HFF-Myc (cell line): ENCODE data around the gene PTPN2.
"Not testable (repeated sequence)": the region's sequence is repeated elsewhere in the genome, so short reads cannot be mapped to it uniquely, and the experiment has no call there.

Experiments used
- DNase-seq: peaks from one replicate; pipeline ENCODE4 v3.0.0-alpha.2; 2011; ENCODE audit warnings: low read depth; ENCODE audit errors: extremely low read depth
- H3K4me3 ChIP-seq: replicated peaks from 2 replicates; pipeline ENCODE4 v1.5.1; 2011; ENCODE audit warnings: low read depth, mild to moderate bottlenecking, control low read depth, low read length
- TF ChIP-seq, protein P1 (sequence below): IDR thresholded peaks from 2 replicates; pipeline ENCODE4 v1.5.1; 2012; ENCODE audit warnings: mild to moderate bottlenecking, low read depth, low read length, control low read depth; ENCODE audit errors: missing control alignments

The PTPN2 gene

DNA sequence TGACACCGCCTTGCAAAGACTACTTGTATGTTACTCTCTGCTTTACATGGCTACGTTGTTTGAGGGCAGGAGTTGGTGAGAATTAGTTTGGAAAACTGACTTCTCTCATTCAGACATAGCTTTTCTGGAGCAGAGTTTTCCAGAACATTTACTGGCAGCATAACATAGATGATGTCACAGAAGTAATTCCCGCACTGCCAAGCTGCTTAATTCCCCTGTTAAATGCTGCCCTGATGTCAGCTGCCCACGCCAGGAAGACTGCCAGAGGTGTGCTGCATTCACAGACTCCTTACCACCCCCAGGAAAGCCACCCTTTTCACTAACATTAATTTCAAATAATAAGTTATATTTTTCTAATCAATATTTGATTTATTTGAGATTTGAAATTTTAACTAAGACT is 24.7 kb upstream of the PTPN2 start:
- no peak for DNase-seq
- no peak overlapping the region for H3K4me3 ChIP-seq
- TF ChIP-seq, protein P1, sequence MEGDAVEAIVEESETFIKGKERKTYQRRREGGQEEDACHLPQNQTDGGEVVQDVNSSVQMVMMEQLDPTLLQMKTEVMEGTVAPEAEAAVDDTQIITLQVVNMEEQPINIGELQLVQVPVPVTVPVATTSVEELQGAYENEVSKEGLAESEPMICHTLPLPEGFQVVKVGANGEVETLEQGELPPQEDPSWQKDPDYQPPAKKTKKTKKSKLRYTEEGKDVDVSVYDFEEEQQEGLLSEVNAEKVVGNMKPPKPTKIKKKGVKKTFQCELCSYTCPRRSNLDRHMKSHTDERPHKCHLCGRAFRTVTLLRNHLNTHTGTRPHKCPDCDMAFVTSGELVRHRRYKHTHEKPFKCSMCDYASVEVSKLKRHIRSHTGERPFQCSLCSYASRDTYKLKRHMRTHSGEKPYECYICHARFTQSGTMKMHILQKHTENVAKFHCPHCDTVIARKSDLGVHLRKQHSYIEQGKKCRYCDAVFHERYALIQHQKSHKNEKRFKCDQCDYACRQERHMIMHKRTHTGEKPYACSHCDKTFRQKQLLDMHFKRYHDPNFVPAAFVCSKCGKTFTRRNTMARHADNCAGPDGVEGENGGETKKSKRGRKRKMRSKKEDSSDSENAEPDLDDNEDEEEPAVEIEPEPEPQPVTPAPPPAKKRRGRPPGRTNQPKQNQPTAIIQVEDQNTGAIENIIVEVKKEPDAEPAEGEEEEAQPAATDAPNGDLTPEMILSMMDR: no peak

DNA sequence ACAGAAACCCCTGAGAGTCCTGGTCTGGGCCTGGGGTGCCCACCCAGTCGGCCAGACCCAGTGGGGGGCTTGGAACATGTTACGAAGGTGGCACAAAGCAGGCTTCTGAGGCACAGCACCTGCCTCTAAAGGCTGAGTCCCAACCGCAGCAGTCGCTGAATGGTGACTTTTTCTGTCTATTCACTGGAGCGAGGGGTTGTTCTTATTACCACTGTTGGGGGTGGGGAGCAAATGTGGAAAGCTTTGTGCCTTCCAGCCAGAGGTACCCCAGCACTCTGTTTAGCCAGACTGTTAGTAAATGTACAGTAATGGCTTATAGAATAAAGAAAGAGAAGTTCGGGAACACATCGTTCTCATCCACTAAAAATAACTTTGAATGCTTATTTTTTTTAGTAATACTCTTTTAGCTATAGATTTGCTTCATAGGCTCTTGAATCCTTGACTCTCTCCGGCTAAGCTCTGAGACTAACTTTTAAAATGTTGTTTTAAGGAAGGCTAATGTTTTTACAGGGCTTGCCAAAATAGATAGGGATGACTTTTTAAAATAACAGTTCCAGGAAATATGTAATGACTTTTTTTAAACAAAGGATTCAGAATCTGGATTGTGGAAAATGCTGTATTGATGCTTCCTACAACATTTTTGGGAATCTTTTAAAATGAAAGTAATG is 23.4 kb upstream of the PTPN2 start:
- no peak for DNase-seq
- no peak overlapping the region for H3K4me3 ChIP-seq
- TF ChIP-seq, protein P1: no peak

DNA sequence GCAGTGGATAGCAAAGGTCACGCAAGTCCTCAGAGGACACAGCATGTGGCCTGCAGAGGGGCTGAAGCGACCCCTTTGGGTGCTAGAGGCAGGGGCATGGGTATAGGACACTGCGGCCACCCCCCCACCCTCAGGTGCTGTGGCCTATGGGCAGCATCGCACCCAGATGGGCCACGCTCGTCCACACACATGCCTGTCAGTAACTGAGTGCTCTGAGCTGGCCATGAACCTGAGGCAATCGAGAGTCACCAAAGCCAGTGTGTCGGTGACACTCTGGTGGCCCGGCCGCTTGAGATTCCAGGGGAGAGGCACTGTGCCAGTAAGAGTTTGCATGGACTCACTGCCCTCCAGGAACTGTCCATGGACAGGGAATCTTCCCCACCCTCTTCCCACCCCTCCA is 22.7 kb upstream of the PTPN2 start:
- TF ChIP-seq, protein P1: no peak
- no peak for DNase-seq

DNA sequence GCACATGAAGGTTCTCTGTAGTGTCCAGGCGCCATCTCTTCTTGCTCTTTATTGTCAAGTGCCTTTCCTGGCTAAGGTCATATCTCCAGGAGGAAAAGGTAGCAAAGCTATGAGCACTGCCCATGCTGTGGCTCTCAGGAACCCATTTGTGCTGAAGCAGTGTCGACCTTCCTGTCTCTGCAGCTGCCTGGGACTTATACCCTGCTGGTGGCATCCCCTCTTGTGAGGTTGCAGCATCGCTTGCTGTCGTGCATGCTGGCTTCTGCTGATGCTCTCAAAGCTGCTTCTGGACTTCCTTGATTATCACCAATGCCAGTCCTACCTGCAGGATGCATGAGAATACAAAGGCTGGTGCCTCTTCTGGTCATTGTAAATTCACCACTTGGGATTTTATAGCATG is 22.1 kb upstream of the PTPN2 start:
- no peak for DNase-seq
- TF ChIP-seq, protein P1: no peak
- no peak overlapping the region for H3K4me3 ChIP-seq

More for the DNA sequence above, 22.7 kb upstream of the PTPN2 start:
- no peak overlapping the region for H3K4me3 ChIP-seq

DNA sequence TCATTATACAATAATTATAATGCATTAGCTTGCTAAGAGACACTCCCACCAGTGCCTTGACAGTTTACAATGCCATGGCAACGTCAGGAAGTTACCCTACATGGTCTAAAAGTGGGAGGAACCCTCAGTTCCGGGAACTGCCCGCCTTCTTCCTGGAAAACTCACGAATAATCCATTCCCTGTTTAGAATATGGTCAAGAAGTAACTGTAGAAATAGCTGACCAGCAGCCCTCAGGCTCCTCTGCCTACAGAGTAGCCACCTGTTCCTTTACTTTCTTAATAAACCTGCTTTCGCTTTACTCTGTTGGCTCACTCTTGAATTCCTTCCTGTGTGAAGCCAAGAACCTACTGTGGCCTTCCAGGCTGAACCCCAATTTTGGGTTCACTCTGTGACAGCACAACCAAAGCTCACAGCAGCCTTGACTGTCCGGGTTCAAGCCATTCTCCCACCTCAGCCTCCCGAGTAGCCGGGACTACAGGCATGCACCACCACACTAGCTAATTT is 20.0 kb upstream of the PTPN2 start:
- no peak overlapping the region for H3K4me3 ChIP-seq
- DNase-seq: no peak
- TF ChIP-seq, protein P1: no peak

DNA sequence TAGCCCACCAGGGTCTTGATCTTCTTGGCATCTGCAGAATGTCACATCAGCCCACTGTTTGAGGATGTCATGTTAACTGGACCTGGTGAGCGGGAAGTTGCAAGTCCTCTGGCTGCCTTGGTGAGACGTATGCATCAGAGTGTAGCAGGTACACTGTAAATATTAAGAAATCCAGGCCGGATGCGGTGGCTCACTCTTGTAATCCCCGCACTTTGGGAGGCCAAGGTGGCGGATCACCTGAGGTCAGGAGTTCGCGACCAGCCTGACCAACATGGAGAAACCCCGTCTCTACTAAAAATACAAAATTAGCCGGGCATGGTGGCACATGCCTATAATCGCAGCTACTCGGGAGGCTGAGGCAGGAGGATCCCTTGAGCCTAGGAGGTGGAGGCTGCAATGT is 17.2 kb upstream of the PTPN2 start:
- not testable (repeated sequence) for DNase-seq, H3K4me3 ChIP-seq

DNA sequence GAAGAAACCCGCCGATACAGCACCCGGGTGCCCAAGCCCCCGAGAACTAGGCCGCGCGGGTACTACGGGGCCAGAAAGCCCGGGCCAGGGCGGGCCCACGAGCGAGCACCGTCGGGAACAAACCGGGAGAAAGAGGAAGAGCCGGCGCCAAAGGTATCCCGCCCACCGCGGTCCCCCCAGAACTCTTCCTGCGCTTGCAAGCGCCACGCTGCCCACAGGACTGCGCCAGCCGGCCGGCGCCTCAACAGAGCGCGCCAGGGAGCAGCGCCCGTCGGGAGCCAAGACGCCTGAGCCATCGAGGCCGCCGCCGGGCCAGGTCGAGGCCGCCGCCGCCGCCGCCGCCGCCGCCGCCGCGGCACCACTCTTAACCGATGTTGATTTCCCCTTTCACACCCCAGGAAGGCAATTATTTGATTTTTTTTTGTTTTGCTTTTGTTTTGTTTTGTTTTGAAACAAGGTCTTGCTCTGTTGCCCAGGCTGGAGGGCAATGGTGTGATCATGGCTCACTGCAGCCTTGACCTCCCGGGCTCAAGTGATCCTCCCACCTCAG is 12.8 kb upstream of the PTPN2 start:
- not testable (repeated sequence) for H3K4me3 ChIP-seq, DNase-seq

DNA sequence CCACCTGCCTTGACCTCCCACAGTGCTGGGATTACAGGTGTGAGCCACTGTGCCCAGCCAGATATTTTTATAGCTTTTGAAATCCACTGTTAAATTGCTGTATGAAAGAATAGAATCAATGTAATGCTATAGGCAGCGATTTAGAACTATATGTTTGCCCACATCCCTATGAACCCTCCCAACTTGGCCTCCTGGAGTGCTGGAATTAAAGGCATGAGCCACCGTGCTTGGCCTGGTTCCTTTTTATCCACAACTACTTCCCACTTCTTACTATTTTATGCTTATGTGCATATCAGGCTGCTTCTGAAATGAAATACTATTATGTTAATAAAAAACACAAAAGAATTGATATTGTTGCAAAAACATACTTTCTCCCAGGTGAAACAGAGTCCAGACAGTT is 11.6 kb upstream of the PTPN2 start:
- TF ChIP-seq, protein P1: no peak
- no peak for DNase-seq
- H3K4me3 ChIP-seq: no peak overlapping the region
